ENCODE results near the gene PWWP2B. TPM values are rescaled to one million over a fixed set of nuclear protein-coding genes. Genes with fewer than 3 reads are reported as not detected.

Gene PWWP2B
- total and polyA plus RNA-seq, 2 of the 13 experiments (the other 11 are each of a cell fraction or from before 2014, with no cell fraction given) = 2.3 to 4.7 TPM

DNA sequence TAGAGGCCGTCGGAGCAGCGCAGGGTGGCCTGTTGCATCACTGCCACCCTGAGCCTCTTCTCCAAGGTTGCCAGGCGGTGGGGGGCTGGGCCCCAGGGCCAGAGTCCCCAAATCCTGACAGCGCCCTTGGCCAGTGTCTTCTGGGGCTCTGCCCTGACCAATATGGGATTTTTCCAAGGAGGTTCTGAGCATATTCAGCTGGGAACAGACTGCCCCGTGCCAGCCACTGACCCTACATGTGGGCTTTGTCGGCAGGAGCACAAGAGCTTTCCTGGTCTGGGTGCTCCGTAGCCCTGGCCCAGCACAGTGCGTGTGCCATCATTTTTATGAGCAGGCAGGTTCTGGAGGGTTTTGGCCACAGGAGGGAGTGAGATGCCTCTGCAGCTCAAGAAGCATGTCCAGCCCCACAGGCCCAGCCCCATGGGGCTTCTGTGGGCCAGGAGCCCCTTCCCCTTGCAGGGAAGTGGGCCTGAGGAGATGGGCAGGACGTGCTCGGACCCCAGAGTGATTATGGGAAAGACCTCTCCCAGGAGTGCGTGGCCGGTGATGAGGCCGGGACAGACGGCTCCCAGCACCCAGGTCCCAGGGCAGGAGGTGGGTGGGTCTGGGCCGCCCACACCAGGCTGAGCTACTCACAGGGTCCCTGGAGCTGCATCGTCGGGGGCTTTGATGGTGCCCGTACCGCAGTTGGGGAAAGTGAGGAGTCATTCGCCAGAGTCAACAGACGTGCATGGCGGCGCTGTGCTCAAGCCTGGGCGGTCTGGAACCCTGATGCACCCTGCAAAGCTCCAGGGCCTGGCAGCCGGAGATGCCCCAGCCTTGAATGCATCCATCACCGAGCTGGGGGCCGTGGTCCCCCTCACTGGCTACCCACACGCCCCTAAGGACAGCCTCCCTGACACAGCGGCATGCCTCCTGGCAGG, 66.6 kb downstream of the PWWP2B start (continued):
- TF ChIP-seq, protein P1, sequence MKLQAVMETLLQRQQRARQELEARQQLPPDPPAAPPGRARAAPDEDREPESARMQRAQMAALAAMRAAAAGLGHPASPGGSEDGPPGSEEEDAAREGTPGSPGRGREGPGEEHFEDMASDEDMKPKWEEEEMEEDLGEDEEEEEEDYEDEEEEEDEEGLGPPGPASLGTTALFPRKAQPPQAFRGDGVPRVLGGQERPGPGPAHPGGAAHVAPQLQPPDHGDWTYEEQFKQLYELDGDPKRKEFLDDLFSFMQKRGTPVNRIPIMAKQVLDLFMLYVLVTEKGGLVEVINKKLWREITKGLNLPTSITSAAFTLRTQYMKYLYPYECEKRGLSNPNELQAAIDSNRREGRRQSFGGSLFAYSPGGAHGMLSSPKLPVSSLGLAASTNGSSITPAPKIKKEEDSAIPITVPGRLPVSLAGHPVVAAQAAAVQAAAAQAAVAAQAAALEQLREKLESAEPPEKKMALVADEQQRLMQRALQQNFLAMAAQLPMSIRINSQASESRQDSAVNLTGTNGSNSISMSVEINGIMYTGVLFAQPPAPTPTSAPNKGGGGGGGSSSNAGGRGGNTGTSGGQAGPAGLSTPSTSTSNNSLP (IDR thresholded peaks at IDR 0.05; ENCODE audit: low read depth, low read length) = no peak
- no peak for TF ChIP-seq ZNF567 (CRISPR knock-in tag; IDR thresholded peaks at IDR 0.05; ENCODE audit: borderline replicate concordance)

DNA sequence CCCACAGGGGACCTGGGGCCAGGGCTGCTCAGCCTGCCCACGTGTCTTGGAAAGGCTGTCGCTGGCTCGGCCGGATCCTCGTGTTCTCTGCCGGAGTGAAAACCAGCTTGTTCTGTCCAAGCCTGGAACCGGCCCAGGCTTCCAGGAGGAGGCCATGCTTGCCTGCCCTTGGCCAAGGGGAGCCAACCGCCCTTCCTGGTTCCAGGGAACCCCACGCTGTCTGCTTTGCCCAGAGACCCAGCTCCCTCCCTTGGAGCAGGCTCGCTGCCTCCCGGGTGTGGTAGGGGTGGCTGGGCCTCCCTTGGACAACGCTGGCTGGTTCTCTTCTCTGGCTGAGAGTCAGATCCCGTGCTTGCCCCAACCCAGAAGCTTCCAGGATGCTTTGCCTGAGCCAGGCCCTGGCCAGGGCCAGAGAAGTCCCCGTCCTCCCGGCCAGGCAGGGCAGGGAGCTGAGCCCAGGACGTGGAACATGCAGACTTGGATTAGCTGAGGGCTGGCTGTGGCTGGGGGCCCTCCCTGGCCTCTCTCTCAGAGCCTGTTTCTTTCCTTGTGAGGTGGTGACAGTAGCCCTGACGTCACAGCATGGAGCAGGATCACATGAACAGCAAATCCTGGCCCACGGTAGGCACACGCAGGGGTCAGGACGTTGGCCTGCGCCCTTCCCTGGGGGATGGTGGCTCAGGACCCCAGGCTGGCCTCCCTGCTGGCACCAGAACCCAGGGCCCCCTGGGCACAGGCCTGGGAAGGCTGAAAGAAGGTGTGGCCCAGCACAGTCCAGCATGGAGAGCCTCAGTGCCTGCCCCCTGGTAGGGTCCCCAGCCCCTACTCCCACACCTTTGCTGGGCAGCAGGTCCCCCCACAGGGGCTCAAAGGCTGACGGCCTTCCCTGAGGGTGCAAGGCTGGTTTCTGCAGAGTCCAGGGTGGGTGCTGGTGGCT, 67.5 kb downstream of the PWWP2B start:
- intact Hi-C loops (cut with micrococcal nuclease; ENCODE audit: unreplicated experiment) = loop anchor here (5.0 kb wide), 1 partner anchor 128 kb away; no protein-coding TSS in a partner anchor
- Histone ChIP-seq H3K4me2 (ENCODE audit: low read depth, low read length) (no peak overlapping the region; the same call in 1 of the 2 replicates), H3K4me1 (ENCODE audit: insufficient read depth, low read length) (peaks cover 30% of the 10 kb centered on the region), H3K27me3 (ENCODE audit: control insufficient read depth in 1 of 2, insufficient read depth in 2 of 2, low read length in 2 of 2) (peaks cover 28 to 73% of the 10 kb centered on the region in 2 experiments), H4K20me1 (ENCODE audit: insufficient read depth, low read length) (no peaks in the 10 kb centered on the region), H3K9me3 (ENCODE audit: low read length) (no peaks in the 10 kb centered on the region), H3K79me2 (ENCODE audit: insufficient read depth, low read length) (no peaks in the 10 kb centered on the region), H3K36me3 (replicated peaks in 1 of 2; ENCODE audit: control insufficient read depth in 1 of 2, insufficient read depth in 2 of 2, low read length in 2 of 2) (no peaks in the 10 kb centered on the region), H3K9ac (ENCODE audit: insufficient read depth, low read depth, low read length) (no peak overlapping the region), H3K4me3 (replicated peaks in 1 of 3; ENCODE audit: insufficient read depth in 1 of 3, low read depth in 2 of 3, low read length in 3 of 3) (no peak overlapping the region), H2AFZ (ENCODE audit: low read length) (no peak overlapping the region), H3K27ac (ENCODE audit: extremely low read length, insufficient read depth, low read length) (no peak overlapping the region)
- ChIA-PET CTCF (ENCODE audit: low intra/inter-chr PET ratio, low total read pairs) (interaction anchor here (1.3 kb wide), 1 partner anchor 113 kb away, joined by 4 read pairs; no protein-coding TSS in a partner anchor), POLR2A (interaction anchor here (1.2 kb wide), 1 partner anchor 54 kb away, joined by 4 read pairs; no protein-coding TSS in a partner anchor)
- 61% methylated on average over 5 of the region's 22 CpGs for WGBS (ENCODE audit: low lambda C conversion rate)
- in situ Hi-C loops (cut with HindIII; ENCODE audit: extremely low pct_ligation_motif_present, low pct_unique_long_range_greater_than_20kb) = loop anchor here (5.0 kb wide), 1 partner anchor 168 kb away; no protein-coding TSS in a partner anchor
- DNase-seq (ENCODE audit: low spot score) (no peak), ATAC-seq (no peak), FAIRE-seq (no peak)
- no peak for TF ChIP-seq RELA (CRISPR knock-in tag; IDR thresholded peaks at IDR 0.05)
- TF ChIP-seq, protein P2, sequence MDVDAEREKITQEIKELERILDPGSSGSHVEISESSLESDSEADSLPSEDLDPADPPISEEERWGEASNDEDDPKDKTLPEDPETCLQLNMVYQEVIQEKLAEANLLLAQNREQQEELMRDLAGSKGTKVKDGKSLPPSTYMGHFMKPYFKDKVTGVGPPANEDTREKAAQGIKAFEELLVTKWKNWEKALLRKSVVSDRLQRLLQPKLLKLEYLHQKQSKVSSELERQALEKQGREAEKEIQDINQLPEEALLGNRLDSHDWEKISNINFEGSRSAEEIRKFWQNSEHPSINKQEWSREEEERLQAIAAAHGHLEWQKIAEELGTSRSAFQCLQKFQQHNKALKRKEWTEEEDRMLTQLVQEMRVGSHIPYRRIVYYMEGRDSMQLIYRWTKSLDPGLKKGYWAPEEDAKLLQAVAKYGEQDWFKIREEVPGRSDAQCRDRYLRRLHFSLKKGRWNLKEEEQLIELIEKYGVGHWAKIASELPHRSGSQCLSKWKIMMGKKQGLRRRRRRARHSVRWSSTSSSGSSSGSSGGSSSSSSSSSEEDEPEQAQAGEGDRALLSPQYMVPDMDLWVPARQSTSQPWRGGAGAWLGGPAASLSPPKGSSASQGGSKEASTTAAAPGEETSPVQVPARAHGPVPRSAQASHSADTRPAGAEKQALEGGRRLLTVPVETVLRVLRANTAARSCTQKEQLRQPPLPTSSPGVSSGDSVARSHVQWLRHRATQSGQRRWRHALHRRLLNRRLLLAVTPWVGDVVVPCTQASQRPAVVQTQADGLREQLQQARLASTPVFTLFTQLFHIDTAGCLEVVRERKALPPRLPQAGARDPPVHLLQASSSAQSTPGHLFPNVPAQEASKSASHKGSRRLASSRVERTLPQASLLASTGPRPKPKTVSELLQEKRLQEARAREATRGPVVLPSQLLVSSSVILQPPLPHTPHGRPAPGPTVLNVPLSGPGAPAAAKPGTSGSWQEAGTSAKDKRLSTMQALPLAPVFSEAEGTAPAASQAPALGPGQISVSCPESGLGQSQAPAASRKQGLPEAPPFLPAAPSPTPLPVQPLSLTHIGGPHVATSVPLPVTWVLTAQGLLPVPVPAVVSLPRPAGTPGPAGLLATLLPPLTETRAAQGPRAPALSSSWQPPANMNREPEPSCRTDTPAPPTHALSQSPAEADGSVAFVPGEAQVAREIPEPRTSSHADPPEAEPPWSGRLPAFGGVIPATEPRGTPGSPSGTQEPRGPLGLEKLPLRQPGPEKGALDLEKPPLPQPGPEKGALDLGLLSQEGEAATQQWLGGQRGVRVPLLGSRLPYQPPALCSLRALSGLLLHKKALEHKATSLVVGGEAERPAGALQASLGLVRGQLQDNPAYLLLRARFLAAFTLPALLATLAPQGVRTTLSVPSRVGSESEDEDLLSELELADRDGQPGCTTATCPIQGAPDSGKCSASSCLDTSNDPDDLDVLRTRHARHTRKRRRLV (CRISPR knock-in tag; IDR thresholded peaks at IDR 0.05) = 0 out of 2 replicates have a peak, but pooled peaks have one; percentile 1
- peak; percentile 68; the same call in 1 of the 2 replicates for TF ChIP-seq ZNF263 (CRISPR knock-in tag; IDR thresholded peaks at IDR 0.05)
- TF ChIP-seq CREB1 (IDR thresholded peaks at IDR 0.05) = peak; percentile 91
- TF ChIP-seq CREB1 (CRISPR knock-in tag; IDR thresholded peaks at IDR 0.05) = no peak
- TF ChIP-seq PHB2 (IDR thresholded peaks at IDR 0.05; ENCODE audit: partially characterized antibody) = no peak
- no TSS peak for BruUV-seq (replicated peaks)
